Activated CD8-positive, alpha-beta T cell treated with anti-CD3 and anti-CD28 coated beads for 36 hours (primary cell): ENCODE results near the gene PLGRKT. TPM values are rescaled to one million over a fixed set of nuclear protein-coding genes. Genes with fewer than 3 reads are reported as not detected.
"Not testable (repeated sequence)": the region's sequence is repeated elsewhere in the genome, so short reads cannot be mapped to it uniquely, and the experiment has no call there.

Experiments used
- ATAC-seq: fragments of 200-7000 bp; cut with Tn5 transposase; one replicate; pipeline ENCODE4 v1.10.0; 2021; ENCODE audit warnings: mild to moderate bottlenecking, moderate library complexity
- CTCF ChIA-PET: fragments of 350-600 bp; sonication (Branson Sonifier 250); formaldehyde crosslinking; loops from one replicate; lab custom pipeline; 2021; ENCODE audit warnings: antibody characterized with exemption; lab: Charles Lee
- POLR2A ChIA-PET: fragments of 350-600 bp; sonication (Branson Sonifier 250); formaldehyde crosslinking; loops from one replicate; lab custom pipeline; 2021; ENCODE audit warnings: antibody characterized with exemption; lab: Charles Lee
- DNase-seq: peaks from one replicate; pipeline ENCODE4 v3.0.0-alpha.2; 2020
- H3K27ac Mint-ChIP-seq: one replicate; pipeline ENCODE4 v1.8.0; 2021; ENCODE audit warnings: mild to moderate bottlenecking, mixed read lengths
- H3K27me3 Mint-ChIP-seq: one replicate; pipeline ENCODE4 v1.8.0; 2021; ENCODE audit warnings: mixed read lengths
- H3K36me3 Mint-ChIP-seq: one replicate; pipeline ENCODE4 v1.8.0; 2021; ENCODE audit warnings: low read depth, mixed read lengths
- H3K4me1 Mint-ChIP-seq: one replicate; pipeline ENCODE4 v1.8.0; 2021; ENCODE audit warnings: low read depth, mixed read lengths
- H3K4me3 Mint-ChIP-seq: one replicate; pipeline ENCODE4 v1.8.0; 2021; ENCODE audit warnings: mild to moderate bottlenecking, moderate library complexity, mixed read lengths
- H3K9me3 Mint-ChIP-seq: one replicate; pipeline ENCODE4 v1.8.0; 2021; ENCODE audit warnings: mixed read lengths
- intact Hi-C: fragments of 100-400 bp; cut with micrococcal nuclease; formaldehyde crosslinking; loops from one replicate; pipeline ENCODE4 v1.10.0; 2022
- total RNA-seq, 2 experiments: library from RNA; stranded (reverse); gene quantifications; one replicate each; pipeline ENCODE4 v1.2.3, GENCODE V29; 2021
- TF ChIP-seq, protein P1 (sequence below): fragments of 200-600 bp; IDR thresholded peaks from one replicate; pipeline ENCODE4 v1.8.0; 2022; ENCODE audit warnings: antibody characterized with exemption, mild to moderate bottlenecking

The PLGRKT gene
- total RNA-seq, 2 experiments from 2014 or later = 26.6 to 28.5 TPM

DNA sequence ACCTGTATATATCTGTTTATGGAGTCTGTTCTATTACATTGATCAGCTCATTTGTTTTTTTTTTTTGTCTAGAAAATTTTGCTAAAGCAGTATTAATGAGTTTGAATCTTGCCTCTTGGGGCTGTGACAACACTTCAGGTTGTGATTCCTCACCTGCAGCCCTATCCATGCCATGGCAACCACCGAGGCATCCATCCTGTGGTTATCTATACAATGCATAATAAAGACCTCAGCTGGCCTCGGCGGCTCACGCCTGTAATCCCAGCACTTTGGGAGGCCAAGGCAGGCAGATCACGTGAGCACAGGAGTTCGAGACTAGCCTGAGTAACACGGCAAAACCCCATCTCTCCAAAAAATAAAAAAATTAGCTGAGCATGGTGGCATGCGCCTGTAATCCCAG is 44.5 kb upstream of the PLGRKT start:
- CTCF ChIA-PET = no interaction called here
- intact Hi-C loops = no loop called here

DNA sequence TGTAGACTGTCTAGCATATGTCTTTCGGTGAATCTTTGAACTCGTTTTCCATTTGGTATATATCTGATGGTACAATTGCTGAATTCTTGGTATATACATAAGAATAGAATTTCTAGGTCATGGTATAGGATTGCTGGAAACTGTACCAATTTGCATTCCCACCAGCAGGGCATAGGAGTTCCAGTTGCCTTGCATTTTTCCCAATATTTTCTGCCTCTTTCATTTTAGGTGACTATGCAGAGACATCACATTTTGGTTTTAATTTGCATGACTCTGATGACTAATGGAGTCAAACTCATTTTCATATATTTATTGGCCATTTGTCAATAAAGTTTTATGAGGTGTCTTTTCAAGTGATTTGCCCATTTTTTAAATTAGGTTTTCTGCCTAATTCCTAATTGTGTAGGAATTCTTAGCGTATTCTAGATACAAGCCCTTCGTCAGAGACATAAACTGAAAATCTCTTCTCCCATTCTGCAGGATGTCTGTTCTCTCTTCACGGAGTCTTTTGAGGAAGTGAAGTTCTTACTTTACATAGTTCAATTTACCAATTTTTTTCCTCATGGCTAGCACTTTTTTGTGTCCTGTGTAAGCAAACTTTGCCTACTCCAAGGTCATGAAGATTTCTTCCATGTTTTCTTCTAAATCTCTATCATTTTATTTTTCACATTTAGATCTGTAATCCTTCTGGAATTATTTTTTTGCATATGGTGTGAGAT is 43.8 kb upstream of the PLGRKT start:
- intact Hi-C loops = no loop called here
- H3K27me3 Mint-ChIP-seq = no peaks in the 10 kb centered on the region
- ChIA-PET POLR2A (no interaction called here), CTCF (no interaction called here)
- DNase-seq = no peak
- no peak for ATAC-seq
- no peak overlapping the region for H3K4me3 Mint-ChIP-seq
- peaks cover 4% of the 10 kb centered on the region for H3K9me3 Mint-ChIP-seq
- no peak overlapping the region for H3K27ac Mint-ChIP-seq
- H3K36me3 Mint-ChIP-seq = peaks cover 3% of the 10 kb centered on the region
- TF ChIP-seq, protein P1, sequence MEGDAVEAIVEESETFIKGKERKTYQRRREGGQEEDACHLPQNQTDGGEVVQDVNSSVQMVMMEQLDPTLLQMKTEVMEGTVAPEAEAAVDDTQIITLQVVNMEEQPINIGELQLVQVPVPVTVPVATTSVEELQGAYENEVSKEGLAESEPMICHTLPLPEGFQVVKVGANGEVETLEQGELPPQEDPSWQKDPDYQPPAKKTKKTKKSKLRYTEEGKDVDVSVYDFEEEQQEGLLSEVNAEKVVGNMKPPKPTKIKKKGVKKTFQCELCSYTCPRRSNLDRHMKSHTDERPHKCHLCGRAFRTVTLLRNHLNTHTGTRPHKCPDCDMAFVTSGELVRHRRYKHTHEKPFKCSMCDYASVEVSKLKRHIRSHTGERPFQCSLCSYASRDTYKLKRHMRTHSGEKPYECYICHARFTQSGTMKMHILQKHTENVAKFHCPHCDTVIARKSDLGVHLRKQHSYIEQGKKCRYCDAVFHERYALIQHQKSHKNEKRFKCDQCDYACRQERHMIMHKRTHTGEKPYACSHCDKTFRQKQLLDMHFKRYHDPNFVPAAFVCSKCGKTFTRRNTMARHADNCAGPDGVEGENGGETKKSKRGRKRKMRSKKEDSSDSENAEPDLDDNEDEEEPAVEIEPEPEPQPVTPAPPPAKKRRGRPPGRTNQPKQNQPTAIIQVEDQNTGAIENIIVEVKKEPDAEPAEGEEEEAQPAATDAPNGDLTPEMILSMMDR = no peak
- H3K4me1 Mint-ChIP-seq = peaks cover 16% of the 10 kb centered on the region

More for the DNA sequence above, 44.5 kb upstream of the PLGRKT start:
- Mint-ChIP-seq H3K4me1 (peaks cover 16% of the 10 kb centered on the region), H3K9me3 (peaks cover 6% of the 10 kb centered on the region), H3K36me3 (peaks cover 2% of the 10 kb centered on the region), H3K27ac (no peak overlapping the region), H3K4me3 (no peak overlapping the region), H3K27me3 (no peaks in the 10 kb centered on the region)
- ATAC-seq (no peak), DNase-seq (no peak)
- POLR2A ChIA-PET = interaction anchor here (0.6 kb wide), 2 partner anchors 22 to 44 kb away, joined by 3 to 4 read pairs; no protein-coding TSS in a partner anchor
- TF ChIP-seq, protein P1 = no peak

DNA sequence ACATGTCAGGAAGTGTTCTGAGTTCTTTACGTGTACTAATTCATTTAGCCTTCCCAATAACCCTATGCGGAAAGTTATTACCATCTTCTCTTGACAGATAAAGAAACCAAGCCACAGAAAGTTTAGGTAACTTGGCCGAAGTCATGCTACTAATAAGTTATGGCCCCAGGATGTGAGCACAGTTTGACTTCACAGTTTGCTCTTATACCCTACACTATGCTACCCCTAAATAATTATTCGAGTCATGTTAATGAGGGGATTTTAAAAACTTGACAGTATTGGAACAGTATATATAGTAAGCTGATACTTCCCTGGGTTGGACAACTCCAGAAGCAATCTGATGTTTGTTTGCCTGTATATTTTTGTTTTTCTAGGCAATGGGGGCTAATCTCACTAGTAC is 43.2 kb upstream of the PLGRKT start:
- intact Hi-C loops = no loop called here
- no peak overlapping the region for H3K4me3 Mint-ChIP-seq

DNA sequence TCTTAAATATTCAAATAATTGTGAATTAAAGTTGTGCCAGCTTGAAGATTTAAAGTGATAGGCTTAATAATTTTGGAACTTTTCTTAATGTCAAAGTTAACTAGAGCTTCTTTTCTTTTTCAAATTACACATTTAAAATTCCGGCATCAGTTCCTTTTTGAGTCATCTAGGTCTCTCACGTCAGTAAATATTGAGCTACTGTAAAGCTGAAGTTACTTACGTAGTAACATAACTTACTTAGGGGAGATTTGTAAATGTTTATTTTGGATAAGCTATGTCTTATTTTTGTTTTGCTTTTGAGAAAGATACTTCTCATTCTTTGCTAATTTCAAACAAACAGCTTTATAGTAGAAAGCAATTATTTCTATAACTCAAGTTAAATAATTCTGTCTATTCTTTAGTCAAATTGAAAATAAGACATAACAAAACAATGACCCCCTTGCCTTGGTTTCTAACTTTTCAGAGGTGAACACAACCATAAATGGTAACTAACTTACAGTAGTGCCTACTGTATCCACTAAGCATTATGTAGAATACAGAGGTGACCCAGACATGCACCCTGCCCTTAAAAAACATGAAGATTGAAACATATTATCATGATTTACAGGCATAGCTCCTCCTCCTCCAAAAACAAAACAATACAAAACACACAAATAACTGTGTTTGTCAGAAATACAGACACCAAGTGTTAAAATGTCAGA is 42.4 kb upstream of the PLGRKT start:
- Mint-ChIP-seq H3K36me3 (peaks cover 8% of the 10 kb centered on the region), H3K27ac (no peak overlapping the region), H3K4me3 (no peak overlapping the region), H3K9me3 (peaks cover 9% of the 10 kb centered on the region), H3K4me1 (peaks cover 16% of the 10 kb centered on the region), H3K27me3 (no peaks in the 10 kb centered on the region)
- ATAC-seq (peak; percentile 30), DNase-seq (no peak)
- ChIA-PET CTCF (interaction anchor here (0.6 to 1.9 kb wide), 5 partner anchors 10 to 120 kb away, joined by 3 to 11 read pairs (median 3); no protein-coding TSS in a partner anchor), POLR2A (interaction anchor here (1.9 kb wide), 1 partner anchor 8 kb away, joined by 4 read pairs; no protein-coding TSS in a partner anchor)
- TF ChIP-seq, protein P1 = no peak
- intact Hi-C loops = no loop called here

More for the DNA sequence above, 43.2 kb upstream of the PLGRKT start:
- TF ChIP-seq, protein P1 = no peak
- ChIA-PET CTCF (interaction anchor here (1.0 to 1.9 kb wide), 3 partner anchors 15 to 120 kb away, joined by 3 to 11 read pairs (median 3); no protein-coding TSS in a partner anchor), POLR2A (no interaction called here)
- H3K27ac Mint-ChIP-seq = no peak overlapping the region
- peaks cover 9% of the 10 kb centered on the region for H3K9me3 Mint-ChIP-seq
- ATAC-seq (no peak), DNase-seq (no peak)
- H3K4me1 Mint-ChIP-seq = peaks cover 16% of the 10 kb centered on the region
- H3K36me3 Mint-ChIP-seq = peaks cover 8% of the 10 kb centered on the region
- no peaks in the 10 kb centered on the region for H3K27me3 Mint-ChIP-seq

DNA sequence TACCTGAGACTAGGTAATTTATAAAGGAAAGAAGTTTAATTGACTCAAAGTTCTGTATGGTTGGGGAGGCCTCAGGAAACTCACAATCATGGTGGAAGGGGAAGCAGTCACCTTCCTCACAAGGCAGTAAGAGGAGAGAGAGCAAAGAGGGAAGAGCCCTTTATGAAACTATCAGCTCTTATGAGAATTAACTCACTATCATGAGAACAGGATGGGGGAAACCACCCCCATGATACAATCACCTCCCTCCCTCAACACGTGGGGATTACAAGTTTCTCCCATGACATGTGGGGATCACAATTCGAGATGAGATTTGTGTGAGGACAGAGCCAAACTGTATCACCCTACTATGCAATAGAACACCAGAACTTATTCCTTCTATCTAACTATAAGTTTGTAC is 40.5 kb upstream of the PLGRKT start:
- H3K36me3 Mint-ChIP-seq = peaks cover 8% of the 10 kb centered on the region
- intact Hi-C loops = no loop called here
- ATAC-seq = peak; percentile 71
- TF ChIP-seq, protein P1 = no peak
- H3K27me3 Mint-ChIP-seq = no peaks in the 10 kb centered on the region
- H3K9me3 Mint-ChIP-seq = peaks cover 9% of the 10 kb centered on the region
- H3K4me3 Mint-ChIP-seq = no peak overlapping the region
- peak; percentile 53 for DNase-seq
- ChIA-PET POLR2A (no interaction called here), CTCF (interaction anchor here (1.6 kb wide), 1 partner anchor 28 kb away, joined by 3 read pairs; the partner anchor contains the start of gene CD274)
- H3K4me1 Mint-ChIP-seq = peaks cover 18% of the 10 kb centered on the region
- H3K27ac Mint-ChIP-seq = no peak overlapping the region

DNA sequence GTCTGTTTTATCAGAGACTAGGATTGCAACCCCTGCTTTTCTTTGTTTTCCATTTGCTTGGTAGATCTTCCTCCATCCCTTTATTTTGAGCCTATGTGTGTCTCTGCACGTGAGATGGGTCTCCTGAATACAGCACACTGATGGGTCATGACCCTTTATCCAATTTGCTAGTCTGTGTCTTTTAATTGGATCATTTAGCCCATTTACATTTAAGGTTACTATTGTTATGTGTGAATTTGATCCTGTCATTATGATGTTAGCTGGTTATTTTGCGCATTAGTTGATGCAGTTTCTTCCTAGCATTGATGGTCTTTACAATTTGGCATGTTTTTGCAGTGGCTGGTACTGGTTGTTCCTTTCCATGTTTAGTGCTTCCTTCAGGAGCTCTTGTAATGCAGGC is 37.9 kb upstream of the PLGRKT start:
- H3K27me3 Mint-ChIP-seq, H3K27ac Mint-ChIP-seq, intact Hi-C loops, H3K9me3 Mint-ChIP-seq, DNase-seq, H3K4me3 Mint-ChIP-seq, POLR2A ChIA-PET, CTCF ChIA-PET, ATAC-seq: not testable (repeated sequence)
- H3K36me3 Mint-ChIP-seq = peaks cover 11% of the 10 kb centered on the region
- H3K4me1 Mint-ChIP-seq = peaks cover 21% of the 10 kb centered on the region
